HEK293T (cell line): ENCODE results near the gene XBP1.

Experiments used
- ARNT ChIP-seq: fragments of 450-650 bp; IDR thresholded peaks from 2 replicates; pipeline ENCODE4 v1.6.1; 2017; ENCODE audit warnings: mild to moderate bottlenecking
- BHLHE40 ChIP-seq: fragments of 450-650 bp; IDR thresholded peaks from 2 replicates; pipeline ENCODE4 v1.6.1; 2016; ENCODE audit warnings: mild to moderate bottlenecking, moderate library complexity, borderline replicate concordance
- ELF4 ChIP-seq: fragments of 450-650 bp; IDR thresholded peaks from 2 replicates; pipeline ENCODE4 v1.6.1; 2017; ENCODE audit warnings: antibody characterized with exemption
- FOXA1 ChIP-seq: fragments of 450-650 bp; IDR thresholded peaks from 2 replicates; pipeline ENCODE4 v1.6.1; 2016; ENCODE audit warnings: mild to moderate bottlenecking
- FOXK2 ChIP-seq: fragments of 450-650 bp; IDR thresholded peaks from 2 replicates; pipeline ENCODE4 v1.6.1; 2016; ENCODE audit warnings: mild to moderate bottlenecking
- FOXM1 ChIP-seq: fragments of 450-650 bp; IDR thresholded peaks from 2 replicates; pipeline ENCODE4 v1.6.1; 2017; ENCODE audit warnings: mild to moderate bottlenecking, borderline replicate concordance
- HDGF ChIP-seq: fragments of 450-650 bp; IDR thresholded peaks from 2 replicates; pipeline ENCODE4 v1.6.1; 2017; ENCODE audit warnings: antibody characterized with exemption, borderline replicate concordance
- L3MBTL2 ChIP-seq: fragments of 450-650 bp; conservative IDR thresholded peaks from 2 replicates; pipeline ENCODE4 v1.6.1; 2016; ENCODE audit warnings: mild to moderate bottlenecking
- SP1 ChIP-seq: fragments of 450-650 bp; IDR thresholded peaks from 2 replicates; pipeline ENCODE4 v1.6.1; 2017
- SUZ12 ChIP-seq: fragments of 450-650 bp; IDR thresholded peaks from 2 replicates; pipeline ENCODE4 v1.6.1; 2016; ENCODE audit warnings: mild to moderate bottlenecking

GRCh38 chr22:28791841-28792490 is 8.4 kb downstream of the XBP1 start:
- TF ChIP-seq FOXA1 (no peak), ARNT (no peak), BHLHE40 (no peak), HDGF (no peak), ELF4 (no peak), SP1 (no peak), L3MBTL2 (no peak), FOXK2 (no peak), SUZ12 (no peak), FOXM1 (no peak)
